HG03139 (cell line): ENCODE data around the gene CPNE1.
A peak's percentile ranks its signal among the peaks of the same experiment; 100 is the strongest.
"Not testable (repeated sequence)": the region's sequence is repeated elsewhere in the genome, so short reads cannot be mapped to it uniquely, and the experiment has no call there.

Source experiments
- ATAC-seq: cut with Tn5 transposase; IDR thresholded peaks from one replicate; pipeline ENCODE4 v1.9.1; 2021; ENCODE audit not compliant: unreplicated experiment

CPNE1 gene

DNA sequence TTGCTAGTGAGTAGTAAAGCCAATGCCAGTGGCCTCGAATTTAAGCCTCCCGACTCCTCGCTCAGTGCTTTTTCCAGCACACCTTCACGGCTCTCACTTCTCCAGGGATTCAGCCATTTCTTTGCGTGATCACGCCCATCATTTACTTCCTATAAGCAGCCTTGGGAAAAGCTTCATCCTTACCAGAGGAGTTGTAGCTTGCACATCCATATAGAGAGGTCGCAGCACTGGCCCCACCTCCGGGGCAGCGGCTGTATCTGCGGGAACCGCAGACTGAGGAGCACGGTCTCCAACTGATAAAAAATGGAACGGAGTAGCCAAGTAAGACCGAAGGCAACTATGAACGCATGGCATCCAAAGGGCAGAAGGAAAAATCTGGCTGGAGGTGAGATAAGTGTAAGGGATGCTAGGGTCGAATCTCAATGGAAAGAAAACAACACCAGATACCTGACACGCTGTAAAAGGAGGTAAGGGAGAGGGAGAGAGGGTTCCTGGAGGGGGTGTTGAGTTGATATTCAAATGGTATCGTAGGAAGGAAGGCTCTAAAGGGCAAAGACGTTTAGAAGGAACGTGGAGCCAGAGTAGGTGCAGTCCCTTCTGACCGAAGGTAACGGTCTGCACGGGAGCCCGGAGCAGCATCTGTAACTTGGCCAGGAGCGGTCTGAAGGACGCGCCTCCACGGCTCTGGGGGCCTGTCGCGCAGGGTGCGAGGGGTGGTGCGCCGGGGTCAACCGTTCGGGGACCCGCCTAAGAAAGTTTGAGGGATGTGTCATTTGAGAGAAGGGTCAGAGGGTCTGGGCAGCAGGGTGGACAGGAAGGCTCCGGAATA is 33.8 kb upstream of the CPNE1 start:
- peak; percentile 7 for ATAC-seq

DNA sequence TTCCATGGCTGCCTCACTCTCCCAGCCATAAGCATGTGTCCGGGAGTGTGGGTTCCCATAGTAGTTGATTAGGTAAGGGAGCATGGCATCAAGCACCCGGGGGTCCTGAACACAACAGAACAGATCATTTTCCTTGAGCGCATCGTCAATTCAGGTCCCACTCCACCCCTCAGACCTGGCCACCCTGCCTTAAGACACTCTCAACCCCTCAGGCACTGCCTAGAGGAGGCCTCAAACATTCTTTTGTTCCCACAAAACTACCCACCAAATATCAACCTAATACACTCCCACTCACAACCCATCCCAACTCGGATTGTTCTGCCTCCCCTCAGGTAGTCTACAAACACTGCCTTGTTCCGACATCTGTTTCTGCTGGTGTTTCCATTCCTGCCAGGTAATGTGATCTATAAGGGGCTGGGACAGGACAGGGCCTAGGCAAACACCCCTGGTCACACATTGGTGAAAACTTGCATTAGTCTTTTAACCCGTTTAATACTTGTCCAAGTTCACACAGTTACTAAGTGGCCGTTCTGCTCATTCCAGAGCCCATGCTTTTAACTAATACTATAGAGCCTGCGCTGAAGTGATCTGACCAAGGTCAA is 33.1 kb upstream of the CPNE1 start:
- no peak for ATAC-seq

DNA sequence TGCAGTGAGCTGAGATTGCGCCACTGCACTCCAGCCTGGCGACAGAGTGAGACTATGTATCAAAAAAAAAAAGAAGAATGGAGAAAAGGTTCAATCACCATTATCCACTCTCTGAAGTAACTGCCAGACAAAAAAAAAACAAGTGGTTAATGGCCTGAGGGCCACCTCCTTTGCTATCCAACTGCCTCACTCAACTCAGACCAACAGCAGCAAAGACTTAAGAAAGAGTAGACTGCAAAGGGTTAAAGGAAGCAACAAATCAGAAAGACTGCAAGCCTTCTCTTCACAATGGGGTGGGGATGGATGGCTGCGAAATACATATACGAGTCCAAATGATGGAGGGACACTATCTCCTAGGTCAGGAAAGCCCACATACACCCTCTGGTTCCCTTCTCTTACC is 31.3 kb upstream of the CPNE1 start:
- no peak for ATAC-seq

DNA sequence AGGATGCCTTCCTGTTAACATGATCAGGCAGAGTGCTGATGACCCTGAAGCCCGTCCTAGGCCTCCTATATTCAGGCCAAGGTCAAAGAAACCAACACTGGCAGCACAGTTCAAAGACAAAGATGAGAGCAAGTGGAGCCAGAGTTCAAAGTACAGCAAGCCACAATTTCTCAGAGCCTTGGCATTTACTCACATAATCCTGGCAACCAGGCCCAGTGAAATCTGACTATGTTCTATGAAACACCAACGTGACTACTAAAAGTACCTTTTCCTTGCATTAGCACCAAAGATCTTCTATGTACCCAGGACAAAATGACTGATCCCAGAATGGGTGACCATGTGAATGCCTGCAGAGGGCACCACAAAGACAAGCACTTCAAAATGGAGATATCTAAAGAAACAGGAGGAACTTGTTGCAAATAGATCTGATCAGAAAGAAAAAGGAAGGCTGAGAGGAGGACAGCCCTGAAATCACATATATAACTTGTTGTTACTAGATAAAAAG is 30.6 kb upstream of the CPNE1 start:
- ATAC-seq: no peak

DNA sequence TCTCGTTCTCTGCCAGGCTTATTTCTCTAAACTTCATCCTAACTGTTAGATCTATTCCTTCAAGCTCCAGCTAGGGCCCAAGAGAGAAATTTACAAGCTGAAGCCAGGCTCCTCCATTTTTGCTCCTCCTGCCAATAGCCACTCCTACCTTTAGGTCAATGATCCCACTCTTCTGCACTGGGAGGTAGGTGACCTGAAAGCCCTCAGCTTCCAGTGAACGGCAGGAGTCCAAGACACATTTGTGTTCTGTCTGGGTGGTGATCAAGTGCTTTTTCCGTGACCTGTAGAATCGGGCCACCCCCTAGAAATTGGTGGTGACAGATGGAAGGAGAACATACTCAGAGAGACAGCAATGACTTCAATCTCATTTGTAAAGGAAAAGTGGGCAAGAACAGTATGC is 25.6 kb upstream of the CPNE1 start:
- ATAC-seq: no peak

DNA sequence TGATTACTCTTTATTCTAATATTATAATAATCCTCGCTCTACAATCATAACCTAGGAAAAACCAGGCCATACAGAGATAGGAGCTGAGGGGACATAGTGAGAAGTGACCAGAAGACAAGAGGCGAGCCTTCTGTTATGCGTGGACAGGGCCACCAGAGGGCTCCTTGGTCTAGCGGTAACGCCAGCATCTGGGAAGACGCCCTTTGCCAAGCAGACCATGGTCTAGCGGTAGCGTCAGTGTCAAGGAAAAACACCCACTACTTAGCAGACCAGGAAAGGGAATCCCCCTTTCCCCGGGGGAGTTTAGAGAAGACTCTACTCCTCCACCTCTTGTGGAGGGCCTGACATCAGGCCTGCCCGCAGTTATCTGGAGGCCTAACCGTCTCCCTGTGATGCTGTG is 22.2 kb upstream of the CPNE1 start:
- ATAC-seq: not testable (repeated sequence)

DNA sequence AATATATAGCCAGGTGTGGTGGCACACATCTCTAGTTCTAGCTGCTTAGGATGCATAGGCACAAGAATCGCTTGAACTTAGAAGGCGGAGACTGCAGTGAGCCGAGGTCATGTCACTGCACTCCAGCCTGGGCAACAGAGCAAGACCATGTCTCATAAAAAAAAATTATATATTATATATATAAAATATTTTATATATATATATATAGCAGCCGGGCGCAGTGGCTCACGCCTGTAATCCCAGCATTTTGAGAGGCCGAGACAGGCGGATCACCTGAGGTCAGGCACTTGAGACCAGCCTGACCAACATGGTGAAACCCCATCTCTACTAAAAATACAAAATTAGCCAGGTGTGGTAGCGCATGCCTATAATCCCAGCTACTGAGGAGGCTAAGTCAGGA is 20.7 kb upstream of the CPNE1 start:
- not testable (repeated sequence) for ATAC-seq

DNA sequence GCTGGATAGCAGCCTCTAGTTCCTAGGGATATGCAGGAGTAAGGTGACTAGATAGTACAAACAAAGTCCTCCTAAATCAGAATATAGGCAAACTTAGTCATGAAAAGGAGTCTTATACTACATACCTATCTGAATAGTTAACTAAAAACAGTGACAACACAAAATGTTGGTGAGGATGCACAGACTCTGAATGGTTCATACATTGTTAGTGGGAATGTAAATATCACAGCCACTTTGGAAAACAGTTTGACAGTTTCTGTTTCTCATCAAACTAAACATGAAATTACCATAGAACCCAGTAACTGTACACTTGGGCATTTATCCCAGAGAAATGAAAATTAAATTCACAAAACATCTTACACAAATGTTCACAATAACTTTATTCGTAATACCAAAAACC is 17.3 kb upstream of the CPNE1 start:
- ATAC-seq: no peak

DNA sequence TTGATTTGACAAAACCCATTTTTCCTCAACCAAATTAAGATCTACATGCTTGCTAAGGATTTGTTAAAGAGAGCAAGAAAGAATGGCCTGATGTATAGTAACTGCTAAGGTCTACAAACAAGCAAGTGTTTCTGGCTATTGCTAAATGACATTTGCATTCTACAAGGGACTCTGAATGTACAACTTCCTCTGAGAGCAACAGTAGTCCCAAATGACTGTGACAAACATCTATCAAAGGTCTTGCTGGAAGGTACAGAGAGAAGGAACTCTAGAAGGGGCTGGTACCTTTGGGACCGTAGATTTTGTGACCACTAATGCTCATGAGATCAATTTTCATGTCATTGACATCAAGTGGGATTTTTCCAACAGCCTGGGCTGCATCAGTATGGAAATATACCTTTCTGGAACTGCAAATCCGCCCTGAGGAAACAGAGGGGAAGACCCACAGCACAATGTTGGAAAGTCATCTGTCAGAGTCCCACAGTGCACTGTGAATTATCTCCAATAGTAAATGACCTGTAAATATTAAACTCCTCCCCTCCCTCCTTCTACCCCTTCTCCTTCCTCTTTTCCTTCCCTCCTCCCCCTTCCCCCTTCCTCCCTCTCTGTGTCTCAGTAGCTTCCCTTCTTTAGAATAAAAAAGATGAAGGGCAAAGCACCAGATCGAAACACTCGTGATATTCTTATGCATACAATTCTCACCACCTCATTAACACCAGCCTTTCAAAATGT is 15.9 kb upstream of the CPNE1 start:
- no peak for ATAC-seq

DNA sequence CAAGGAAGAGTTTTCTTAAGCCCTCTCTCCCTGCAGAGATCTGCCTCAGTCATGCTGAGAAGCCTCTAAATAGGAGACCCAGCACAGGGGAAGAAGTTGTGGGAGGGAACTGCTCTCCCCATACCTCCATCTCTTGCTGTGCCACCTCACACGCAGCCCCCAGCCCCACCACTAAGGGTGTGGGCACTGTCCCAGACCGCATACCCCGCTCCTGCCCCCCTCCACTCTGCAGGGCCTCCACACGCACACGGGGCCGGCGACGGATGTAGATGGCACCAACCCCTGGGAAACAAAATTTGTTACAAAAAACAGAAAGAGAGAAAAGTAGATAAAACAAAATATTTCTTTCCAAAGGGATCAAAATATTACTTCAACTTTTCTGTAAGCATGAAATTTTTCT is 10.2 kb upstream of the CPNE1 start:
- no peak for ATAC-seq

DNA sequence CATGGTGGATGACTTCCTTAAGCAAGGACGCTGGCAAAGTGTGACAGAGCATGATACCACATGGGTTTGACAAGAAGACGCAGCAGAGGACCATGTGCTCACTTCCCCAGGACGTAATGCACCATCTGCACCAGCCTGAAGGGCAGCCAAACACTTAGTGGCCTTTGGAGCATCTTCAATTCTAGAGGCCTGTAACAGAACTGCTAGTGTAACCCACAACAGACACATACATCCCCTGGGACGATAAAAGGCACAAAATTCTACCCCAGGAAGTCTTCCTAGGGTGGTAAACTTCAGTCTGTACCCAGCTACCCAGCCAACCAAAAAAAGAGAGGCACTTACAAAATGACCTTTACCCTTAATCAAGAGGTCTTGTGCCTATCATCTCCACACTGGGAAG is 9.2 kb upstream of the CPNE1 start:
- no peak for ATAC-seq

DNA sequence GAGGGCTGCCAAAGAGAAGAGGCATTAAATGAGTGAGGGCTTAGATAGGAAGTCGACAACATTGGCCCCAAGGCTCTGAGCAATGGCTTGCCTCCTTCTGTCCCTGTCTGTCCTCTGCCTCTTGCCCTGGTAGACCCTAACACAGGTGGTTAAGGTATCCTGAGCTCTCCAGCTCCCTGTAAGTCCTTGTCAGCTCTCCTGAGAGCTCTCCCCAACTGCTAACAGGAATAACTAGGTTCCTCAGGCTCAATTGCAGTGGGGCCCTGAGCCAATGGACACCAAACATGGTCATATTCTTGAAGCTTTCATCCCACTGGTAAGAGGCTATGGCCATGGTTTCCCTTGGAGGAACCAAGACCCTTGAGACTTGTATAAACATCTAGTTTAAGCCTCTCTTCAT is 5.0 kb upstream of the CPNE1 start:
- ATAC-seq: no peak

DNA sequence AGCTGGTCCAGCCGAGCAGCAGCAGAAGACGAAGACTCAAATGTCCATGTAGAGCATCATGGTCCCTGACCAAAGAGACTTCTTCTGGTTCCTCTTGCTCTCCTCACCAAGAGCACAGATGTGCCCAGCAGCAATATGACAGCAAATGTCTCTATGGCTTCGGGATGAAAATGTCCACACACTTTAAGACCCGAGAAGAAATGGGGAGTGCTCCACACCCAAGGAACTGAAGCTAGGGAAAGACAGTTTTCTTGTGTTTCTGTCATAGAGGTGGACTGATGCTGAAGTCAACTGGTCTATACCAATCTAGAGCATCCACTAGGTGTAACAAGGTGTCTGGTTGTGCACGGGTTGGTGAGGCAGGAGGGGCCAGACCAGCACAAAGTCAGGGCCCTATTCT is 4.5 kb upstream of the CPNE1 start:
- no peak for ATAC-seq

DNA sequence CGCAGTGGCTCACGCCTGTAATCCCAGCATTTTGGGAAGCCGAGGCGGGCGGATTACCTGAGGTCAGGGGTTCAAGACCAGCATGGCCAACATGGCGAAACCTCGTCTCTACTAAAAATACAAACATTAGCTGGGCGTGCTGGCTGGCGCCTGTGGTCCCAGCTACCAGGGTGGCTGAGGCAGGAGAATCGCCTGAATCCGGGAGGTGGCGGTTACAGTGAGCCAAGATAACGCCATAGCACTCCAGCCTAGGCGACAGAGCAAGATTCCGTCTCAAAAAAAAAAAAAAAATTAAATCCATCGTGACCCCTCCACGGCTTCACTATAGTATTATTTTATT is 1.2 kb upstream of the CPNE1 start:
- ATAC-seq: no peak

DNA sequence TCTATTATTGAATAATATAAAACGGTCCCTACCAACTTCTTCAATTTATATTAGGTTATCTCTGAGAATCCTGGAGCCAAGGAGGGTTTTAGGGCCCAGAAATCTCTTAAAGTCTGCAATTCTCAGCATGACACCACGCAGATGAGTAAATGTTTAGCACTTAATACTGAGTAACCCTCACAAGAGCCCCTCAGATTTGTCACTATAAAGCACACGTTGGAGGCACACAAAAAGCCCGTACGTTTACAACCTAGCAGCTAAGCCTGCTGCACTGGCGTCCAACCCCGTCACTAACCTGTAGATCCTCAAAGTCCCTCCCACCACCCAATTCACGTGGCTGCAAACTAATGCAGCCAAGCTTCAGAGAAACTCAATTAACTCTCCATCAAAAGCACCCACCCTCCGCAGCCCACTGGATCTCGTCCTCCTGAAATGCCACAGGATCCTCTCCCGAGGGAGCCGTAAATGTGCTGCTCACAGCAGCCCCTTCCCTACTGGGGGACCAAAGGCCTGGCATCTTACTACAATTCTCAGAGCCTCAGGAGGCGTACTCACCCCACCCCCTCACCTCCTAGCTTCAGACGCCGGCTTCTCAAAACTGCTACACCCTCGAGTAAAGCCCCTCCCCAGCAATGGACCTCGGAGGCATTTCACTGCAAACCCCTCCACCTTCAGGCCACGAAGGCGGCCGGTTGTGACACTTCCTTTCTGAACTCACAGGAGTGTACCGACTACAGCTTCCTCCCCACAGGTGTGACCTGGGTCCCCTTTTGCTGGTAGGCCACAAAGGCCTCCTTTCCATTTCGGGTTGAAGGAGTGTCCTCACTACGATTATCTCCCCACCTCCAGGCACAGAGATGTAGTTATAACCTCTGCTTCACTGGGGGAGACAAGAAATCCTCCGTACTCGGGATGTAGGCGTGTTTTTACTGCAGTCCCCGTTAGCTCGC is 909 bp downstream of the CPNE1 start:
- ATAC-seq: peak; percentile 18

DNA sequence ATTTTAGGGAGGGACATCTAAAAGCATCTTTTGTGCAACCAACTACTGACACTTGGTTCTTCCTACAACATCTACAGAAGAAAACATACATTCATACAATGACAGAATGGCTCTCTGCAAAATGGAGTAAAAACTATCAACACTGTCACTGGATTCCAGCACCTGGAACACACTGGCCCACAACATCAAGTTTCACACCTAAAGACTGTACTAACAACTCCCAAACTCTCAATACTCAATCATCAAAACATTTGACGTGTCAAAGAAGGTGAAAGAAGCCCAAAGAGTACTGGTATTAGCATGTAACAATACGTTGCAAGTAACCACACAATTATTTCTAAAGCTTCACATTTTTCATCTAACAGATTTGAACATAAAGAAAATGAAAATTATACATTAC is 2.1 kb downstream of the CPNE1 start:
- ATAC-seq: no peak

DNA sequence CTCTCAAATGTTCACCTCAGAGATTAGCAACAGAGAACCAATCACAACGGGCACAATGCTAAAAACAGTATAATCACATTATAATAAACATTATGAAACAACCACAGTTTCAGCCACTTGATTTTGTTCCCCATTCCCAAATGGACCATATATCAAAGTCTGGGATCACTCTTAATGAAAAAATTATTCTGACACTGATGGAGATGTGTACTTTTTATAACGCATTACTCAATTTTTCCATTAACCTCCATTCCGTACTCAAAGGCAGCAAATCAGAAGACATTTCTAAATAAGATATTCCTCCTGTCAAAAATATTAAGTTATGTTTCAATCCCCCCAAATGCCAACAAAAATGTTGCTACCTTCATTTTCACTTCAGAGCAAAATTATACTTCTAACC is 2.8 kb downstream of the CPNE1 start:
- no peak for ATAC-seq

DNA sequence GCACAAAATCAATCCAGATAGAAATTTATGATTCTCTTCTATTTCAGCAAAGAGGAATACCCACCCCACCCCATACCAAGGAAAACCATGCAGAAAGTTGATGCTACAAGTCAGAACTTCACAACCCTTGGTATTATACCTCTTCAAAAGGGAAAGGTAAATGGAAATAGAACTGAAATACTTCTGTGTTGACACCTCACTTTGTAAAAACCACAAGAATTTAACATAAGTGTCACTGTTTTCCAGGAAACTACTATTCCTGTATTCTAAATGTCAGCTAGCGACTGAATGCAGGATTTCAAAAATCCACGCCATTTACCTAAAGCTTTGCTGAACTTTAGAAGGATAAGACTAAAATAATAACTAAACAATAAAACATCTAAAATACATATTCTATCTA is 3.6 kb downstream of the CPNE1 start:
- no peak for ATAC-seq

DNA sequence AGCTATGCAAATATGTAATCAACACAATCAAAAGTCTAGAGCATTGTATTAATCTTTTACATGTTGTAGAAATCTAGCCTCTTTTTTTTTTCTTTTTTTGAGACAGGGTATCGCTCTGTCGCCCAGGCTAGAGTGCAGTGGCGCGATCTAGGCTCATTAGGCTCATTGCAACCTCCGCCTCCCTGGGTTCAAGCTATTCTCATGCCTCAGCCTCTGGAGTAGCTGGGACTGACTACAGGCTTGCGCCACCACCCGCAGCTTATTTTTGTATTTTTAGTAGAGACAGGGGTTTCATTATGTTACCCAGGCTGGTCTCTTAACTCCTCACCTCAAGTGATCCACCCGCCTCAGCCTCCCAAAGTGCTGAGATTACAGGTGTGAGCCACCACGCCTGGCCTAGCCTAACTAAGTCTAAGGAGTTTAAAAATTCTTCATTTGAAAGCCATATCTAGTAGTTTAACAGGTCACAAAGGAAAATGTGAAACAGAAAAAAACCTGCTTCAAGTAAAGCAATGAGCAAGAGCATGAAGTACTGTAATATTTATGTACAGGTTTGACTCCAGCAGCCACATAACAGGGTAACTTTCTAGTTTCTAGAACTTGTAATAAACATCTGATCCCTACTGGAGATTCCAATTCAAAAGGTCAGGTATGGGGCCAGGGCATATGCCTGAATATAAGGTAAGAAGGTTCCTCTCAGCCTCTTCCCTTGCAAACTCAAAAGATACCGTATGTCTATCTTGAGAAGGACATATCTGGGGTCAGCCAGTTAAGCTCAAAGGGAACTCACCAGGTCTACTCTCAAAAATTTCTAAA is 4.4 kb downstream of the CPNE1 start:
- no peak for ATAC-seq

DNA sequence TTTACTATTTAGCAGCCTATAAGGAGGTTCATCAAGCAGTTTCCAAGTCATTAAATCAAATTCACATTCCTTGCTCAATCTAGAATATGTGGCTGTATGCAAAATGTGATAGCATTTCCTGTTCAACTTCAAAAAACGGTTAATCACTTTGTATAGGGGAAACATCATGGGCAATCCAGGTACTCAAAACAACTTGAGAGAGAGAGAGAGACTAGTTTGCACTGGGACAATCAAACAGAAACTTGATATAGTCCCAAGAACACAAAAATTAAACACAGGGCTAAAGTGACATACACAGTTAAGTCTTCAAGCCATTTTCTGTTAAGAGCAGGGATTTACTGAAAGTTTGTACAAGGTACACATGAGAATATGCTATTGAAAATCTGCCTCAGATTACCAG is 7.4 kb downstream of the CPNE1 start:
- ATAC-seq: no peak
